ENCODE measurements around the gene EEF1AKMT2. TPM values are rescaled to one million over a fixed set of nuclear protein-coding genes. Genes with fewer than 3 reads are reported as not detected.

The EEF1AKMT2 gene
- total RNA-seq, 4 donors from 2014 or later = 10.6 to 16.8 (median 13.3) TPM

DNA sequence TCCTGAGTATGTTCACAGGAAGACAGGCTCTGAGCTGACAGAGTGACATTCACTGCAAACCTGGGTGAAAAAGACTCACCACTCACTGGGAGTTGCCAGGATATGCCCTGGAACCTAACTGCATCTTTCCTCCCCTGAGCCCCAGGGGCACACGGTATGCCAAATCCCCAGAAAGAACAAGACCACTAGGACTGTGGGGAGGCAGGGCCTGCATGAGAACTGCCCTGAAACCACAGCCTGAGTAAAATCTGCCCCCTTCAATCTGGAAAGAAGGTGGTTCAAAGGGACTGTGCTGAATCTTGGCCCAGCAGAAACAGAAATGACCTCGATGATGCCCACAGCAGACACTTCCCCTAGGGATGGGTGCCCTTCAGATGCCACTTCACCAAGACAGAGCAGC lies 54.0 kb downstream of the EEF1AKMT2 start:
- TF ChIP-seq, protein P1, sequence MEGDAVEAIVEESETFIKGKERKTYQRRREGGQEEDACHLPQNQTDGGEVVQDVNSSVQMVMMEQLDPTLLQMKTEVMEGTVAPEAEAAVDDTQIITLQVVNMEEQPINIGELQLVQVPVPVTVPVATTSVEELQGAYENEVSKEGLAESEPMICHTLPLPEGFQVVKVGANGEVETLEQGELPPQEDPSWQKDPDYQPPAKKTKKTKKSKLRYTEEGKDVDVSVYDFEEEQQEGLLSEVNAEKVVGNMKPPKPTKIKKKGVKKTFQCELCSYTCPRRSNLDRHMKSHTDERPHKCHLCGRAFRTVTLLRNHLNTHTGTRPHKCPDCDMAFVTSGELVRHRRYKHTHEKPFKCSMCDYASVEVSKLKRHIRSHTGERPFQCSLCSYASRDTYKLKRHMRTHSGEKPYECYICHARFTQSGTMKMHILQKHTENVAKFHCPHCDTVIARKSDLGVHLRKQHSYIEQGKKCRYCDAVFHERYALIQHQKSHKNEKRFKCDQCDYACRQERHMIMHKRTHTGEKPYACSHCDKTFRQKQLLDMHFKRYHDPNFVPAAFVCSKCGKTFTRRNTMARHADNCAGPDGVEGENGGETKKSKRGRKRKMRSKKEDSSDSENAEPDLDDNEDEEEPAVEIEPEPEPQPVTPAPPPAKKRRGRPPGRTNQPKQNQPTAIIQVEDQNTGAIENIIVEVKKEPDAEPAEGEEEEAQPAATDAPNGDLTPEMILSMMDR (IDR thresholded peaks at IDR 0.05) = no peak
- DNase-seq (ENCODE audit: low spot score) = no peak
- ATAC-seq (ENCODE audit: low FRiP score) = no peak

- TF ChIP-seq, protein P1 (IDR thresholded peaks at IDR 0.05) = no peak
- DNase-seq (ENCODE audit: low spot score) = no peak
- no peak for ATAC-seq (ENCODE audit: low FRiP score)
These were observed 54.5 kb downstream of the EEF1AKMT2 start for GRCh38 chr10:124737221-124737620.

DNA sequence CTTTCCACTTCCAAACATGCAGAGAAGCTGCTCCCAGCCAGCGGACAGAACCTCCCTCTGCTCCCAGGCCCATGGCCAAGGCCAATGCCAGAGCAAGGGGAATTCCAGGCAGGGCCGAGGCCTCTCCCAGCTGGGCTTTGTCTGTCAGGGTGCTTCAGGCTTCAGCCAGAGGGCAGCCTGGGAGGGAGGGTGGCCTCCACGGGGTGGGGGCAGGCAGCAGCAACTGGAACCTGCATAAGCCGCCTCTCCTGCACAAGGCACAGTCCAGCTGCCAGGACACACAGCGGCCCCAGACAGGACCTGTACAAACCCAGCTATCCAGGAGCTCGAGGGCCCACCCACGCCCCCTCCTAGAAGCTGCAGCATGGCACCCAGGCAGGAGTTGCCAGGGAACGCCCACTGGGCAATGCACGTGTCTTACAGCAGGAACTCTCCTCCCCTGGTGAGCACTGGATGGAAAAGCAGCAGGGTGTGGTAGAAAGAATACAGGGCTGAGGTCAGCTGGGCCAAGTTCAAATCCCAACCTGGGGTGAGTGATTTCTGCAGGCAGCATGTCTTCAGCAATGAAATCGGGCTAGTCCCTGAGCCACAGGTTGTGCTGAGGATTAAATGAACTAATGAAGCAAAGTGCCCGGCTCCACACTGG lies 55.1 kb downstream of the EEF1AKMT2 start:
- DNase-seq (ENCODE audit: low spot score) (no peak), ATAC-seq (ENCODE audit: low FRiP score) (peak; percentile 83)
- TF ChIP-seq, protein P1 (IDR thresholded peaks at IDR 0.05) = no peak

- ATAC-seq (ENCODE audit: low FRiP score) (no peak), DNase-seq (ENCODE audit: low spot score) (no peak)
- TF ChIP-seq, protein P1 (IDR thresholded peaks at IDR 0.05) = no peak
These were observed 56.0 kb downstream of the EEF1AKMT2 start for GRCh38 chr10:124735491-124736286.

DNA sequence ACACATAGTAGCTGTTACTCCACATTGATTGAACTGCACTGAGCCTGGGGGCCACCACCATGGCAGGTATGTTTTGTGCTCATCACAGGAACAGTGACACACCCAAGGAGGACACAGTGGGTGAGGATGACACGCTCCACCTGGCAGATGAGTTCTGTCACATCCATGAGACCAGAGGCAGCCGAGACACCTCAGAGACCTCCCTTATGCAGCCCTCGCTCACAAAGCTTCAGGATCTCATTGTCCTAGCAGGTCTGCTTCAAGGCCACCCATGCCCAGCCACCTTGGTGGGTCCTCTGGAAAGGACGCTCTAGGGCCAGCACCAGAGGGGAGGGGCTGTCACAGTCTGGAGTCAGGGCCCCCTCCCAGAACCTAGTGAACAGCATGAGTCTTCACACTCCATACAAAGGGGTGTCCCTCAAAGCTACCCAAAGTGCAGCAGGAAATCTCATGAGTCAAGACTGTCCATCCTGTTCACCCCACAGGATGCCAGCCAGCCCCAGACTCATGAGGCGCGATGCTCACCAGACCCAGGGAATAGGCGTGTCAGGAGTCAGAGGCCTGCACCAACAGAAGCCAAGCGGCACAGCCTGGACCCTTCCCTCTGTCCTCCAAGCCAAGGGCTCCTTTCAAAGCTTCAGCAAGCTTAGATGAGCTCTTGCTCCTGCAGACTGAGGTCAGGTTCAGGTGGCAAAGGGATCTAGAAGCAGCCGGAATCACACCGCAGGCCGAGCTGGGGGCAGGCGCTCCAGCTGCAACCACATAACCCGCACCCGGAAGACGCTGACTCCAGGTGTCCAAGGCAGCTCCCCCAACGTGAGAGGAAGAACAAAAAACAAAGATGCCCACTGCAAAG lies 57.1 kb downstream of the EEF1AKMT2 start:
- ATAC-seq (ENCODE audit: low FRiP score) = no peak
- no peak for DNase-seq (ENCODE audit: low spot score)
- TF ChIP-seq, protein P1 (IDR thresholded peaks at IDR 0.05) = no peak

GRCh38 chr10:124733571-124734245 lies 58.0 kb downstream of the EEF1AKMT2 start:
- DNase-seq (ENCODE audit: low spot score) (no peak), ATAC-seq (ENCODE audit: low FRiP score) (no peak)
- TF ChIP-seq, protein P1 (IDR thresholded peaks at IDR 0.05) = no peak
